HepG2 (cell line): Measurements from ENCODE around the gene ZNF213.

Experiments used
- BRCA1 ChIP-seq: sonication (generic); formaldehyde crosslinking; IDR thresholded peaks from 2 replicates; pipeline ENCODE4 v1.4.0; 2020; ENCODE audit warnings: missing genetic modification reagents
- CTCF ChIP-seq: sonication (generic); formaldehyde crosslinking; IDR thresholded peaks from 2 replicates; pipeline ENCODE4 v1.5.0; 2020; ENCODE audit warnings: mild to moderate bottlenecking, missing genetic modification reagents, moderate library complexity
- HNF4G ChIP-seq, 2 experiments: sonication (generic) in 1 of 2; formaldehyde crosslinking in 1 of 2; IDR thresholded peaks; 2 replicates each; pipeline versions ENCODE4 v1.4.0 to v1.6.1; 2011 to 2020; ENCODE audit warnings: borderline replicate concordance in 2 of 2, low read depth in 2 of 2, mild to moderate bottlenecking in 2 of 2, low read length in 1 of 2, missing genetic modification reagents in 1 of 2, moderate library complexity in 1 of 2
- SMARCC2 ChIP-seq: fragments of 450-650 bp; IDR thresholded peaks from 2 replicates; pipeline ENCODE4 v1.6.1; 2017; ENCODE audit warnings: antibody characterized with exemption, mild to moderate bottlenecking
- SOX6 ChIP-seq, 2 experiments: fragments of 450-650 bp in 1 of 2; sonication (generic) in 1 of 2; formaldehyde crosslinking in 1 of 2; IDR thresholded peaks; 2 replicates each; pipeline versions ENCODE4 v1.4.0 to v1.6.1; 2017 to 2020; ENCODE audit warnings: antibody characterized with exemption in 1 of 2, mild to moderate bottlenecking in 1 of 2, missing genetic modification reagents in 1 of 2
- SP5 ChIP-seq: IDR thresholded peaks from 2 replicates; pipeline ENCODE4 v1.6.1; 2016; ENCODE audit warnings: low read depth, borderline replicate concordance
- TCF7L2 ChIP-seq: IDR thresholded peaks from 2 replicates; pipeline ENCODE4 v1.6.1; 2011; ENCODE audit warnings: mild to moderate bottlenecking, low read depth, low read length, moderate library complexity
- ZFX ChIP-seq: sonication (generic); formaldehyde crosslinking; IDR thresholded peaks from 2 replicates; pipeline ENCODE4 v1.4.0; 2020; ENCODE audit warnings: mild to moderate bottlenecking, low read depth, missing genetic modification reagents, moderate library complexity
- TF ChIP-seq, protein P1 (sequence below): sonication (generic); formaldehyde crosslinking; IDR thresholded peaks from 2 replicates; pipeline ENCODE4 v1.5.1; 2020; ENCODE audit warnings: missing genetic modification reagents, mild to moderate bottlenecking, borderline replicate concordance

- no peak for TF ChIP-seq SOX6 (IDR thresholded peaks at IDR 0.05)
- TF ChIP-seq SOX6 (CRISPR knock-in tag; IDR thresholded peaks at IDR 0.05), result no peak
- no peak for TF ChIP-seq BRCA1 (CRISPR knock-in tag)
- TF ChIP-seq, protein P1, sequence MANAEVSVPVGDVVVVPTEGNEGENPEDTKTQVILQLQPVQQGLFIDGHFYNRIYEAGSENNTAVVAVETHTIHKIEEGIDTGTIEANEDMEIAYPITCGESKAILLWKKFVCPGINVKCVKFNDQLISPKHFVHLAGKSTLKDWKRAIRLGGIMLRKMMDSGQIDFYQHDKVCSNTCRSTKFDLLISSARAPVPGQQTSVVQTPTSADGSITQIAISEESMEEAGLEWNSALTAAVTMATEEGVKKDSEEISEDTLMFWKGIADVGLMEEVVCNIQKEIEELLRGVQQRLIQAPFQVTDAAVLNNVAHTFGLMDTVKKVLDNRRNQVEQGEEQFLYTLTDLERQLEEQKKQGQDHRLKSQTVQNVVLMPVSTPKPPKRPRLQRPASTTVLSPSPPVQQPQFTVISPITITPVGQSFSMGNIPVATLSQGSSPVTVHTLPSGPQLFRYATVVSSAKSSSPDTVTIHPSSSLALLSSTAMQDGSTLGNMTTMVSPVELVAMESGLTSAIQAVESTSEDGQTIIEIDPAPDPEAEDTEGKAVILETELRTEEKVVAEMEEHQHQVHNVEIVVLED (CRISPR knock-in tag), result no peak
- no peak for TF ChIP-seq TCF7L2
- no peak for TF ChIP-seq ZFX
- no peak for TF ChIP-seq CTCF
- no peak for TF ChIP-seq HNF4G (IDR thresholded peaks at IDR 0.05; ENCODE audit: borderline replicate concordance, low read depth, low read length)
- TF ChIP-seq HNF4G (CRISPR knock-in tag; IDR thresholded peaks at IDR 0.05; ENCODE audit: borderline replicate concordance, low read depth), result no peak
- TF ChIP-seq SMARCC2, result no peak
- no peak for TF ChIP-seq SP5 (CRISPR knock-in tag)
Observed at GRCh38 chr16:3120435-3120834, 14.4 kb upstream of the ZNF213 start.
